MCF 10A (cell line): Measurements from ENCODE around the gene NBEAL1. TPM values are rescaled to one million over a fixed set of nuclear protein-coding genes. Genes with fewer than 3 reads are reported as not detected.

Source experiments
- BruUV-seq: library from RNA; stranded (reverse); fragments of 400-500 nt; replicated peaks from 2 replicates; lab custom pipeline; 2021; lab: Mats Ljungman, UMichigan
- CTCF ChIA-PET: fragments of 300-600 bp; sonication (Branson Sonifier 250); formaldehyde crosslinking; extraction: SDS; loops from one replicate; lab custom pipeline; 2021; ENCODE audit warnings: antibody characterized with exemption, inconsistent platforms; lab: Yijun Ruan, JAX
- POLR2A ChIA-PET: fragments of 300-600, 350-650 bp; sonication (Branson Sonifier 250); formaldehyde crosslinking; extraction: SDS; loops from one replicate; lab custom pipeline; 2020; ENCODE audit warnings: antibody characterized with exemption, inconsistent platforms; lab: Yijun Ruan, JAX
- DNase-seq: peaks from one replicate; pipeline ENCODE4 v3.0.0-alpha.2; 2018; ENCODE audit not compliant: unreplicated experiment
- H3K27ac Mint-ChIP-seq: one replicate; pipeline ENCODE4 v1.8.0; 2022; ENCODE audit warnings: mild to moderate bottlenecking, low read depth, mixed read lengths; ENCODE audit not compliant: unreplicated experiment
- H3K27me3 Mint-ChIP-seq: one replicate; pipeline ENCODE4 v1.8.0; 2022; ENCODE audit warnings: mixed read lengths; ENCODE audit not compliant: insufficient read depth, unreplicated experiment
- H3K36me3 Mint-ChIP-seq: one replicate; pipeline ENCODE4 v1.8.0; 2022; ENCODE audit warnings: mild to moderate bottlenecking, moderate library complexity, mixed read lengths; ENCODE audit not compliant: insufficient read depth, unreplicated experiment
- H3K4me1 Mint-ChIP-seq: one replicate; pipeline ENCODE4 v1.8.0; 2022; ENCODE audit warnings: mixed read lengths; ENCODE audit not compliant: insufficient read depth, unreplicated experiment
- H3K4me3 Mint-ChIP-seq: one replicate; pipeline ENCODE4 v1.8.0; 2022; ENCODE audit warnings: mild to moderate bottlenecking, moderate library complexity, mixed read lengths; ENCODE audit not compliant: unreplicated experiment
- H3K9me3 Mint-ChIP-seq: one replicate; pipeline ENCODE4 v1.8.0; 2022; ENCODE audit warnings: mixed read lengths; ENCODE audit not compliant: unreplicated experiment
- CTCF ChIP-seq: fragments of 200-600 bp; IDR thresholded peaks from one replicate; pipeline ENCODE4 v1.8.0; 2022; ENCODE audit warnings: antibody characterized with exemption, mild to moderate bottlenecking; ENCODE audit not compliant: unreplicated experiment
- intact Hi-C: fragments of 100-400 bp; cut with micrococcal nuclease; formaldehyde crosslinking; loops from 2 replicates; pipeline ENCODE4 v1.14.1; 2022
- total RNA-seq: library from RNA; stranded (reverse); gene quantifications from 2 replicates; pipeline ENCODE4 v1.2.3, GENCODE V29; 2022

NBEAL1 gene
- total RNA-seq, 1 experiment from 2014 or later = 18.8 TPM

- Mint-ChIP-seq H3K4me3 (peak overlapping the region; percentile 72), H3K36me3 (peaks cover 5% of the 10 kb centered on the region), H3K27ac (peak overlapping the region; percentile 77), H3K4me1 (peaks cover 35% of the 10 kb centered on the region), H3K27me3 (no peaks in the 10 kb centered on the region), H3K9me3 (no peaks in the 10 kb centered on the region)
- no peak for TF ChIP-seq CTCF
- no peak for DNase-seq
- ChIA-PET CTCF (interaction anchor here (0.6 kb wide), 1 partner anchor 70 kb away, joined by 3 read pairs; no protein-coding TSS in a partner anchor), POLR2A (no interaction called here)
- BruUV-seq = no TSS peak
- intact Hi-C loops = no loop called here
Observed at GRCh38 chr2:203019142-203019541, 4.5 kb downstream of the NBEAL1 start.

DNA sequence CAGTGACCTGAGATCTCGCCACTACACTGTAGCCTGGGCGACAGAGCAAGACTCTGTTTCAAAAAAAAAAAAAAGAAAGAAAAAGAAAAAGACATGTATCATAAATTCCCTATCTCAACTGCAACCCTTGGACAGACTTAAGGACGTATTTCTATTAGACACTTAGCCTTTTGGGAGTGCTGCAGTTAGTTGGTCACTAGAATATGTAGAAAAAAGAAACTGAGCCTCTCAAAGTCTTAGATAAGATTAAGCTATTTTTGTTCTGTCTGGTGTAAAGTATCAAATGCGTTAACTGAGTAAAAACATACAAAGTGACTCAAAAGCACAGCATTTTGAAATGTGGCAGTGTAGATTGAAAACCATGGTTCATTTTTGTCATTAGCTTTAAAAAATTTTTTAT is 7.3 kb downstream of the NBEAL1 start:
- BruUV-seq = no TSS peak
- no peak overlapping the region for H3K27ac Mint-ChIP-seq
- no peak for TF ChIP-seq CTCF
- no peak overlapping the region for H3K4me3 Mint-ChIP-seq
- intact Hi-C loops = no loop called here
- ChIA-PET CTCF (interaction anchor here (1.0 kb wide), 1 partner anchor 14 kb away, joined by 6 read pairs; no protein-coding TSS in a partner anchor), POLR2A (no interaction called here)
- no peaks in the 10 kb centered on the region for H3K27me3 Mint-ChIP-seq
- H3K36me3 Mint-ChIP-seq = peaks cover 5% of the 10 kb centered on the region
- peaks cover 30% of the 10 kb centered on the region for H3K4me1 Mint-ChIP-seq
- no peak for DNase-seq
- no peaks in the 10 kb centered on the region for H3K9me3 Mint-ChIP-seq

- no TSS peak for BruUV-seq
Observed at GRCh38 chr2:203022751-203023150, 8.1 kb downstream of the NBEAL1 start.

DNA sequence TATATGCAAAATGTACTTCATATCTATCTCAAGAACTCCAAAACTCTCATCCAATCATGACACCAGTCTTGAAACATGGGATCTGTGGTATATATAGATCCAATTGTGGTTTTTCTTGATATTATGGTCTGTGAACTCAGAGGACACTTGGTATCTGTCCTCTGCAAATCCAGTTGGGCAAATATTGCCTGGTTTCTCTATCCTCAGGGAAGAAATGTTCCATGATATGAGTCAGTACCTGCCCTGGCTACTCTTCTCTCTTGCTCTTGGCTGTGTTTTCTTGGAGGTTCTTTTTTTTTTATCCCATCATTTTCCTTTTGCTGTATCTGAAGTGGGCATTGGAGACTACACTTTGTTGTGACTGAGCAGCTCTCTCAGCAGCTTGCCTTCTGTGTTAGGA is 10.9 kb downstream of the NBEAL1 start:
- H3K36me3 Mint-ChIP-seq = no peaks in the 10 kb centered on the region
- no peak for TF ChIP-seq CTCF
- no peak overlapping the region for H3K4me3 Mint-ChIP-seq
- peaks cover 10% of the 10 kb centered on the region for H3K4me1 Mint-ChIP-seq
- ChIA-PET POLR2A (interaction anchor here (0.6 to 2.2 kb wide), 2 partner anchors 10 to 501 kb away, joined by 3 to 11 read pairs; partner anchors contain the start of gene NBEAL1), CTCF (no interaction called here)
- intact Hi-C loops = no loop called here
- no TSS peak for BruUV-seq
- H3K27ac Mint-ChIP-seq = no peak overlapping the region
- H3K27me3 Mint-ChIP-seq = no peaks in the 10 kb centered on the region
- H3K9me3 Mint-ChIP-seq = no peaks in the 10 kb centered on the region
- no peak for DNase-seq

More at GRCh38 chr2:203022751-203023150, 8.1 kb downstream of the NBEAL1 start:
- no peak for DNase-seq
- peaks cover 5% of the 10 kb centered on the region for H3K36me3 Mint-ChIP-seq
- peaks cover 28% of the 10 kb centered on the region for H3K4me1 Mint-ChIP-seq
- intact Hi-C loops = no loop called here
- ChIA-PET POLR2A (interaction anchor here (0.7 kb wide), 1 partner anchor 56 kb away, joined by 3 read pairs; no protein-coding TSS in a partner anchor), CTCF (interaction anchor here (1.0 kb wide), 1 partner anchor 13 kb away, joined by 6 read pairs; no protein-coding TSS in a partner anchor)
- no peak for TF ChIP-seq CTCF
- H3K4me3 Mint-ChIP-seq = no peak overlapping the region
- no peaks in the 10 kb centered on the region for H3K9me3 Mint-ChIP-seq
- no peak overlapping the region for H3K27ac Mint-ChIP-seq
- H3K27me3 Mint-ChIP-seq = no peaks in the 10 kb centered on the region
